Neural crest cell (in vitro differentiated cells): ENCODE data around the gene HYAL3. TPM values are rescaled to one million over a fixed set of nuclear protein-coding genes. Genes with fewer than 3 reads are reported as not detected.

ENCODE experiments used
- DNase-seq: peaks from one replicate; pipeline ENCODE4 v3.0.0; 2021; ENCODE audit warnings: low read depth, mixed read lengths, low spot score
- H3K27ac Mint-ChIP-seq: one replicate; pipeline ENCODE4 v1.8.0; 2021; ENCODE audit warnings: mild to moderate bottlenecking, mixed read lengths; ENCODE audit not compliant: unreplicated experiment
- H3K27me3 Mint-ChIP-seq: 2 replicates; pipeline ENCODE4 v1.8.0; 2021; ENCODE audit warnings: low read depth, mild to moderate bottlenecking, mixed read lengths
- H3K36me3 Mint-ChIP-seq: 2 replicates; pipeline ENCODE4 v1.8.0; 2021; ENCODE audit warnings: low read depth, mild to moderate bottlenecking, mixed read lengths
- H3K4me1 Mint-ChIP-seq: 2 replicates; pipeline ENCODE4 v1.8.0; 2021; ENCODE audit warnings: mixed read lengths
- H3K4me3 Mint-ChIP-seq: one replicate; pipeline ENCODE4 v1.8.0; 2021; ENCODE audit warnings: mild to moderate bottlenecking, mixed read lengths
- H3K9me3 Mint-ChIP-seq: 2 replicates; pipeline ENCODE4 v1.8.0; 2021; ENCODE audit warnings: mixed read lengths
- CTCF ChIP-seq: fragments of 200-600 bp; sonication (generic); conservative IDR thresholded peaks from 2 replicates; pipeline ENCODE4 v1.5.0; 2021; ENCODE audit warnings: antibody characterized with exemption, mild to moderate bottlenecking
- total RNA-seq: library from RNA; stranded (reverse); gene quantifications from 2 replicates; pipeline ENCODE4 v1.2.1, GENCODE V29; 2021

The HYAL3 gene
- total RNA-seq, 1 donor from 2014 or later: 4.4 TPM

GRCh38 chr3:50260027-50260941, 38.9 kb downstream of the HYAL3 start:
- peak; percentile 94 for DNase-seq
- Mint-ChIP-seq H3K4me1 (peaks cover 64% of the 10 kb centered on the region), H3K9me3 (no peaks in the 10 kb centered on the region), H3K27ac (peak overlapping the region; percentile 97), H3K4me3 (peak overlapping the region; percentile 77), H3K36me3 (peaks cover 5% of the 10 kb centered on the region), H3K27me3 (no peaks in the 10 kb centered on the region)
- peak; percentile 99 for TF ChIP-seq CTCF

GRCh38 chr3:50259432-50260026, 39.7 kb downstream of the HYAL3 start:
- peak overlapping the region; percentile 81 for H3K27ac Mint-ChIP-seq
- H3K4me1 Mint-ChIP-seq: peaks cover 60% of the 10 kb centered on the region
- H3K27me3 Mint-ChIP-seq: no peaks in the 10 kb centered on the region
- H3K4me3 Mint-ChIP-seq: peak overlapping the region; percentile 77
- H3K9me3 Mint-ChIP-seq: no peaks in the 10 kb centered on the region
- no peak for TF ChIP-seq CTCF
- no peak for DNase-seq
- H3K36me3 Mint-ChIP-seq: peaks cover 5% of the 10 kb centered on the region

GRCh38 chr3:50258979-50259378, 40.2 kb downstream of the HYAL3 start:
- no peak overlapping the region for H3K4me3 Mint-ChIP-seq
- H3K27ac Mint-ChIP-seq: peak overlapping the region; percentile 75
- no peaks in the 10 kb centered on the region for H3K9me3 Mint-ChIP-seq
- DNase-seq: no peak
- TF ChIP-seq CTCF: no peak
- no peaks in the 10 kb centered on the region for H3K27me3 Mint-ChIP-seq
- H3K36me3 Mint-ChIP-seq: peaks cover 5% of the 10 kb centered on the region
- H3K4me1 Mint-ChIP-seq: peaks cover 55% of the 10 kb centered on the region

GRCh38 chr3:50258029-50258680, 41.0 kb downstream of the HYAL3 start:
- H3K27ac Mint-ChIP-seq: peak overlapping the region; percentile 96
- no peak for DNase-seq
- H3K4me1 Mint-ChIP-seq: peaks cover 50% of the 10 kb centered on the region
- H3K36me3 Mint-ChIP-seq: peaks cover 5% of the 10 kb centered on the region
- H3K4me3 Mint-ChIP-seq: peak overlapping the region; percentile 72
- H3K9me3 Mint-ChIP-seq: no peaks in the 10 kb centered on the region
- TF ChIP-seq CTCF: no peak
- no peaks in the 10 kb centered on the region for H3K27me3 Mint-ChIP-seq

- Mint-ChIP-seq H3K27ac (peak overlapping the region; percentile 96), H3K36me3 (peaks cover 5% of the 10 kb centered on the region), H3K4me3 (peak overlapping the region; percentile 51), H3K4me1 (peaks cover 40% of the 10 kb centered on the region), H3K9me3 (no peaks in the 10 kb centered on the region), H3K27me3 (no peaks in the 10 kb centered on the region)
- TF ChIP-seq CTCF: peak; percentile 62
- DNase-seq: no peak
Observed at GRCh38 chr3:50256978-50257890, 42.0 kb downstream of the HYAL3 start.
